Tibial artery (tissue), 4 donors: ENCODE measurements around the gene TMEM164.

ENCODE experiments used
- DNase-seq, 2 donors: peaks; one replicate each; pipeline ENCODE4 v3.0.0-alpha.2; 2019
- H3K27ac ChIP-seq, 2 donors: fragments of 200-600 bp; sonication (generic) in 1 of 2; 1 replicate in 1 of 2; 2 replicates in 1 of 2; pipeline ENCODE4 v1.5.1; 2018 to 2019; ENCODE audit warnings: mild to moderate bottlenecking in 1 of 2
- H3K27me3 ChIP-seq, 2 donors: fragments of 200-600 bp; sonication (generic) in 1 of 2; one replicate each; pipeline versions ENCODE4 v1.5.1 to v1.6.0; 2016 to 2019
- H3K36me3 ChIP-seq, 3 donors: fragments of 200-600 bp; sonication (generic) in 2 of 3; one replicate each; pipeline ENCODE4 v1.5.1; 2016 to 2019; ENCODE audit warnings: mild to moderate bottlenecking in 2 of 3
- H3K4me1 ChIP-seq, 4 donors: fragments of 200-600 bp; sonication (generic) in 2 of 4; 1 replicate in 3 of 4; 2 replicates in 1 of 4; pipeline ENCODE4 v1.5.1; 2016 to 2019
- H3K4me3 ChIP-seq, 2 donors: fragments of 200-600 bp; sonication (generic) in 1 of 2; 1 replicate in 1 of 2; 2 replicates in 1 of 2; pipeline ENCODE4 v1.5.1; 2018 to 2019; ENCODE audit warnings: mild to moderate bottlenecking in 2 of 2
- H3K9me3 ChIP-seq, 3 donors: fragments of 200-600 bp; sonication (generic) in 1 of 3; one replicate each; pipeline ENCODE4 v1.5.1; 2016 to 2019
- CTCF ChIP-seq, 2 experiments: fragments of 200-600 bp in 1 of 2; fragments of 450-650 bp in 1 of 2; IDR thresholded peaks; one replicate each; pipeline ENCODE4 v1.5.1; 2017 to 2019; ENCODE audit warnings: antibody characterized with exemption in 2 of 2, mild to moderate bottlenecking in 1 of 2, moderate library complexity in 1 of 2
- intact Hi-C: fragments of 100-400 bp; cut with DNase I; formaldehyde crosslinking; loops from one replicate; pipeline ENCODE4 v1.15.0; 2023; ENCODE audit warnings: low total_unique reads

The TMEM164 gene

GRCh38 chrX:110162867-110163266, 160.0 kb downstream of the TMEM164 start:
- DNase-seq: no peak
- TF ChIP-seq CTCF (IDR thresholded peaks at IDR 0.05): no peak
- Histone ChIP-seq H3K9me3 (no peaks in the 10 kb centered on the region), H3K27me3 (no peaks in the 10 kb centered on the region), H3K4me3 (no peak overlapping the region), H3K36me3 (no peaks in the 10 kb centered on the region), H3K27ac (no peak overlapping the region), H3K4me1 (no peaks in the 10 kb centered on the region)
- intact Hi-C loops: no loop called here

- no peaks in the 10 kb centered on the region for H3K27me3 ChIP-seq
- H3K4me1 ChIP-seq: no peaks in the 10 kb centered on the region
- H3K9me3 ChIP-seq: no peaks in the 10 kb centered on the region
- TF ChIP-seq CTCF (IDR thresholded peaks at IDR 0.05): no peak
- no peak overlapping the region for H3K4me3 ChIP-seq
- DNase-seq: no peak
- H3K36me3 ChIP-seq: no peaks in the 10 kb centered on the region
- H3K27ac ChIP-seq: no peak overlapping the region
- intact Hi-C loops: no loop called here
These were observed 160.6 kb downstream of the TMEM164 start for GRCh38 chrX:110163488-110163887.

- intact Hi-C loops: no loop called here
- peak in 1 of 2 experiments; percentile 26 for TF ChIP-seq CTCF (IDR thresholded peaks at IDR 0.05)
- Histone ChIP-seq H3K4me3 (no peak overlapping the region), H3K27me3 (no peaks in the 10 kb centered on the region), H3K4me1 (no peaks in the 10 kb centered on the region), H3K9me3 (no peaks in the 10 kb centered on the region), H3K27ac (no peak overlapping the region), H3K36me3 (no peaks in the 10 kb centered on the region)
- DNase-seq: no peak
These were observed 165.1 kb downstream of the TMEM164 start for GRCh38 chrX:110167952-110168451.

- no peak for DNase-seq
- H3K27me3 ChIP-seq: no peaks in the 10 kb centered on the region
- no peaks in the 10 kb centered on the region for H3K4me1 ChIP-seq
- no peak overlapping the region for H3K4me3 ChIP-seq
- no peak for TF ChIP-seq CTCF (IDR thresholded peaks at IDR 0.05)
- no peaks in the 10 kb centered on the region for H3K36me3 ChIP-seq
- no peaks in the 10 kb centered on the region for H3K9me3 ChIP-seq
- H3K27ac ChIP-seq: no peak overlapping the region
- intact Hi-C loops: no loop called here
These were observed 165.7 kb downstream of the TMEM164 start for GRCh38 chrX:110168585-110168984.

- TF ChIP-seq CTCF (IDR thresholded peaks at IDR 0.05): no peak
These were observed 167.1 kb downstream of the TMEM164 start for GRCh38 chrX:110170029-110170428.

GRCh38 chrX:110171442-110171841, 168.5 kb downstream of the TMEM164 start:
- H3K4me3 ChIP-seq: no peak overlapping the region
- TF ChIP-seq CTCF (IDR thresholded peaks at IDR 0.05): no peak
- no peak overlapping the region for H3K27ac ChIP-seq
- no peaks in the 10 kb centered on the region for H3K4me1 ChIP-seq
- H3K36me3 ChIP-seq: no peaks in the 10 kb centered on the region
- H3K9me3 ChIP-seq: no peaks in the 10 kb centered on the region
- intact Hi-C loops: no loop called here
- H3K27me3 ChIP-seq: no peaks in the 10 kb centered on the region
- DNase-seq: no peak

More at GRCh38 chrX:110170029-110170428, 167.1 kb downstream of the TMEM164 start:
- no peaks in the 10 kb centered on the region for H3K27me3 ChIP-seq
- no peak overlapping the region for H3K4me3 ChIP-seq
- no peaks in the 10 kb centered on the region for H3K36me3 ChIP-seq
- no peak for DNase-seq
- H3K4me1 ChIP-seq: no peaks in the 10 kb centered on the region
- H3K9me3 ChIP-seq: no peaks in the 10 kb centered on the region
- intact Hi-C loops: no loop called here
- no peak overlapping the region for H3K27ac ChIP-seq
